Epithelial cell of proximal tubule (primary cell): ENCODE results near the gene C1QTNF9. TPM values are rescaled to one million over a fixed set of nuclear protein-coding genes. Genes with fewer than 3 reads are reported as not detected.
"Not testable (repeated sequence)": the region's sequence is repeated elsewhere in the genome, so short reads cannot be mapped to it uniquely, and the experiment has no call there.

Source experiments
- DNase-seq: peaks from one replicate; pipeline ENCODE4 v3.0.0-alpha.2; 2011; ENCODE audit warnings: low read depth
- H3K4me3 ChIP-seq: 2 replicates; pipeline ENCODE4 v1.5.1; 2011; ENCODE audit warnings: low read depth, mild to moderate bottlenecking, low read length
- CTCF ChIP-seq: conservative IDR thresholded peaks from 2 replicates; pipeline ENCODE4 v1.5.1; 2012; ENCODE audit warnings: low read depth, mild to moderate bottlenecking, low read length
- total RNA-seq: library from RNA; depleted of rRNA; stranded (reverse); fragments of >200 nt; gene quantifications from 2 replicates; pipeline ENCODE4 v1.2.3, GENCODE V29; 2015

C1QTNF9 gene
- total RNA-seq, 1 donor from 2014 or later: not detected

DNA sequence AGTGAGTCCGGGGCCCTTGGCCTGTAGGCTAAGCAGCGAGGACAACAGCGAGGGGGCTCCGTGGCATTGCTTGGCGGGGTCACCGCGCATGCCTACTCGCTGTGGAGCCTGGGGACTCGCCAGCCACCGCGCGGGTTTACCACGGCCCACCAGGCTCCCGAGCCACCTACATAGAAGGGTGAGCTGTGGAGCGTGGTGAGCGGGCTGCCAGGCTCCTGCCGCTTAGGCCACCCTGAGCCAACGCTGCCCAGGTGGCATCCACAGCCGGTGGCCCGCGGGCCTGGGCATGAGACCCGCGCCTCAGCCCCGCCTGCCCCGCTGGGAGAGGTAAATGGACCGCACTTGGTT, 31.2 kb downstream of the C1QTNF9 start:
- TF ChIP-seq CTCF: no peak
- DNase-seq: no peak
- no peak overlapping the region for H3K4me3 ChIP-seq

- DNase-seq: no peak
- TF ChIP-seq CTCF: no peak
- H3K4me3 ChIP-seq: no peak overlapping the region
Observed at GRCh38 chr13:24341439-24341838, 32.1 kb downstream of the C1QTNF9 start.

GRCh38 chr13:24348385-24348784, 39.0 kb downstream of the C1QTNF9 start:
- DNase-seq: no peak
- TF ChIP-seq CTCF: no peak
- H3K4me3 ChIP-seq: no peak overlapping the region

DNA sequence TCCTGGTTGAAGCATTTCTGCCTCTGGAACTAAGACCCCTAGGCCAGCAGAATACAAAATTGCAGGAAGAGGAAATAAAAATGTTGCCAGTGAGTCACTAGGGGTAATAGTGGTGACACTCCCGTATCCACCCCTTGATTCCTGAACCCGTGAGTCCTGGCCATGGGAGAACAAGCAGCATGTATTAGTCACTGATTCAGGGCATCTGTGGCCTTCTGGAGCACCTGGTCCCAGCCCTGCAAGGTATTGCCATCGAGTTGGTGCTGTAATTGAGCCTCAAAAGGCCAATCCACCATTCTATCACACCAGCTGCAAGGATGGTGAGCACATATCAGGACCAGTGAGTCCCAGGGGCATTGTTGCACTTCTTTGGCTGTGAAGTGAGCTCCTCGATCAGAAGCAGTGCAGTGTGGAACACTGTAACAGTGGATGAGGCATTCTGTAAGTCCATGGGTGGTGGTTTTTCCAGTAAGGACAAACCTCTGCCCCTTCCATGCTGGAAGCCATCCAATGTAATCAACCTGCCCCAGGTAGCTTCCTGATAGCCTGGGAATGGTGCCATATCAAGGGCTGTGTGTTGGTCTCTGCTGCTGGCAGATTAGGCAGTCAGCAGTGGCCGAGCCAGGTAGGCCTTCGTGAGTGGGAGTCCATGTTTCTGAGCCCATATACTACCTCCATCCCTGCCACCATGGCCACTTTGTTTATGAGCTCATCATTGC, 39.6 kb downstream of the C1QTNF9 start:
- H3K4me3 ChIP-seq: no peak overlapping the region
- DNase-seq: peak; percentile 47
- no peak for TF ChIP-seq CTCF

DNA sequence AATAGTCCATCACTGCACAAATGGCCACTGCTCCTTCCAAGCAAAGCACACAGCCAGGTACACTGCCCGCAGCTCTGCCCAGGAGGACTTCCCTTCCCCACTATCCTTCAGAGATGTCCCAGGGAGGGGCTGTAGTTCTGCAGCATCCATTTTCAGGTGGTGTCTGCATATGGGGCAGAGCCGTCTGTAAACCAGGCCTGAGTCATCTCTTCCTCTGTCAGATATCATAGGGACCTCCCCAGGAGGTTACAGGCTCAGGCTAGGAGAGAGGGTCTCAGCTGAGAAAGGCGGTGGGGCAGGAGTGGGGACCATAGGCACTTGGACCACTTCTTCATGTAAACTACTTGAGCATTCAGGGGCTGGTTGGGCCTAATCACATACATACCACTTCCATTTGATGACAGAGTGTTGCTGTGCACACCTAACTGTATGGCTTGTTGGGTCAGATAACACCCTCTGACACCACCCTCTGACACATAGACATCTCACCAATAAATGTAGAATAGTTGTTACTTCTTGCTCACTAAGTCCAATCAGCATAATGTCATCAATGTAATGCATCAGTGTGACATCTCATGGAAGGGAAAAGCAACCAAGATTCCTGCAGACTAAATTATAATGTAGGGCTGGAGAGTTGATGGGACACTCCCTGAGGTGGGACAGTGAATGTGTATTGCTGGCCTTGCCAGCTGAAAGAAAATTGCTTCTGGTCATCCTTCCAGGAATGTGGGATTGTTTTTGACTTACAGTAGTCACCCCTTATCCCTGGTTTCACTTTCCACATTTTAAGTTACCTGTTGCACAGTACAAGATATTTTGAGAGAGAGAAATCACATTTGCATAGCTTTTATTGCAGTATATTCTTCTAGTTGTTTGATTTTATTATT, 40.6 kb downstream of the C1QTNF9 start:
- DNase-seq, H3K4me3 ChIP-seq: not testable (repeated sequence)

DNA sequence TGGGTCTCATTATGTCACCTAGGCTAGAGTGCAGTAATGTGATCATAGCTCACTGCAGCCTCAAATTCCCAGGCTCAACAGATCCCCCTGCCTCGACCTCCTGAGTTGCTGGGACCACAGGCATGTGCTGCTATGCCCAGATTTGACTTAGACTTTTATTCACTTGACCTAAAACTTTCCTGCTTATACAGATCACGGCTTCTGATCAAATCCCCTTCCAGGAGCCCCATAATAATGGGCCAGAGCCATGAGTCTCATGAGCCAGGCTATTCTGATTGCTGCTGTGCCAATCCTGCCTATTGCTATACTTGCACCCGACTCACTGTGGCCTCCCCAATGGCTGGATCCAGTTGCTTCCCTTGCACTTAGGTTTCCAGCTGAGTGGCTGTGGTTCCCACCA, 42.0 kb downstream of the C1QTNF9 start:
- no peak for TF ChIP-seq CTCF
- DNase-seq: no peak
- no peak overlapping the region for H3K4me3 ChIP-seq

- DNase-seq: no peak
- H3K4me3 ChIP-seq: no peak overlapping the region
- TF ChIP-seq CTCF: no peak
Observed at GRCh38 chr13:24353736-24354135, 44.4 kb downstream of the C1QTNF9 start.
